Ectodermal cell (in vitro differentiated cells): Measurements from ENCODE around the gene ANKRD6.

ENCODE experiments used
- H3K27ac ChIP-seq: 2 replicates; pipeline ENCODE4 v1.7.0; 2013; ENCODE audit warnings: mild to moderate bottlenecking, low read depth, low read length; ENCODE audit not compliant: insufficient read depth, poor library complexity, severe bottlenecking
- H3K27me3 ChIP-seq: 2 replicates; pipeline ENCODE4 v1.7.0; 2013; ENCODE audit warnings: mild to moderate bottlenecking, low read length; ENCODE audit not compliant: insufficient read depth, control insufficient read depth, poor library complexity, severe bottlenecking
- H3K36me3 ChIP-seq: one replicate; pipeline ENCODE4 v1.7.0; 2013; ENCODE audit warnings: low read length; ENCODE audit not compliant: control insufficient read depth, insufficient read depth
- H3K4me1 ChIP-seq: one replicate; pipeline ENCODE4 v1.7.0; 2013; ENCODE audit warnings: low read length; ENCODE audit not compliant: control insufficient read depth, insufficient read depth
- H3K4me3 ChIP-seq: 2 replicates; pipeline ENCODE4 v1.7.0; 2013; ENCODE audit warnings: low read depth, low read length, control low read depth; ENCODE audit not compliant: insufficient read depth
- H3K9me3 ChIP-seq: 2 replicates; pipeline ENCODE4 v1.7.0; 2013; ENCODE audit warnings: mild to moderate bottlenecking, low read length, moderate library complexity; ENCODE audit not compliant: control insufficient read depth
- WGBS, 2 experiments: methylation state at CpG; one replicate each; pipeline ENCODE4 v1.1.7; 2013; ENCODE audit warnings: missing lambda C conversion rate in 2 of 2; 5-methylcytosine and 5-hydroxymethylcytosine counted together

Gene ANKRD6

DNA sequence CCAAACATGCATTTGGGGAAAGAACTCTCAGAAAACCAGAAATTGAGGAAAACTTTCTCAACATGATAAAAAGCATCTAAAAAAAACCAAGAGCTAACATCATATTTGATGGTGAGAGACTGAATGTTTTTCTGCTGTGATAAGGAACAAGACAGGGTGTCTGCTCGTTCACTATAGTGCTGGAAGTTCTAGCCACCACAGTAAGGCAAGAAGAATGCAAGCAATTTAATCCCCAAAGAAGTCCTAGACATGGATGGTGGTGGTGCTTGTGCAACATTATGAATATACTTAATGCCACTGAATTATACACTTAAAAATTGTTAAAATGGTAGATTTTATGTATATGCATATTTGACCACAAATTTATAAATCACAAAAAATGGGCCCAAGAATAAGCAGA, 152.2 kb downstream of the ANKRD6 start:
- Histone ChIP-seq H3K27ac (no peak overlapping the region), H3K36me3 (no peaks in the 10 kb centered on the region), H3K9me3 (no peaks in the 10 kb centered on the region), H3K4me3 (no peak overlapping the region), H3K4me1 (peaks cover 4% of the 10 kb centered on the region), H3K27me3 (no peaks in the 10 kb centered on the region)
- 82 to 90% methylated on average over 1 of the region's 1 CpG for WGBS, 2 experiments

- no peaks in the 10 kb centered on the region for H3K9me3 ChIP-seq
- H3K4me3 ChIP-seq = no peak overlapping the region
- H3K4me1 ChIP-seq = no peaks in the 10 kb centered on the region
- H3K27ac ChIP-seq = no peak overlapping the region
- H3K27me3 ChIP-seq = no peaks in the 10 kb centered on the region
- 73 to 79% methylated on average over 7 of the region's 7 CpGs for WGBS, 2 experiments
- H3K36me3 ChIP-seq = no peaks in the 10 kb centered on the region
Observed at GRCh38 chr6:89589297-89590025, 156.5 kb downstream of the ANKRD6 start.

DNA sequence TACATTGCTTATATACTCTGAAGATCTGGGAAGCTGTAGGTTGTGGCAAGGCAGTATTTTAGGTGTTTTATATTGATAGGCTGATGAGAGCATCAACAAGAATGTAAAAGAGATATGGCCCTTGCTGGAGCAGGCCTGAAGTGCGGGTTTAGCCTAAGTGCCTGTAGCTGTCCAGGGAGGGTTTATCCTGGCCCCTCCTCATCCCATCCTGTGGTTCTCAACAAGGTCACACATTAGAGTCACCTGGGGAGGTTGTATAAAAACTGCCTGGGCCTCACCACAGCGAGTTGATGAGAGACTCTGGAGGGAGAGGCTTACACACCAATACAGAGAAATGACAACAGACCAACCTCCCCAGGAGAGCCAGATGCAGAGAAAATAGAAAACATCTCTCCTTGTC, 157.2 kb downstream of the ANKRD6 start:
- no peaks in the 10 kb centered on the region for H3K9me3 ChIP-seq
- no peaks in the 10 kb centered on the region for H3K4me1 ChIP-seq
- no peaks in the 10 kb centered on the region for H3K36me3 ChIP-seq
- no peak overlapping the region for H3K4me3 ChIP-seq
- 87 to 91% methylated on average over 2 of the region's 2 CpGs for WGBS, 2 experiments
- no peaks in the 10 kb centered on the region for H3K27me3 ChIP-seq
- no peak overlapping the region for H3K27ac ChIP-seq

DNA sequence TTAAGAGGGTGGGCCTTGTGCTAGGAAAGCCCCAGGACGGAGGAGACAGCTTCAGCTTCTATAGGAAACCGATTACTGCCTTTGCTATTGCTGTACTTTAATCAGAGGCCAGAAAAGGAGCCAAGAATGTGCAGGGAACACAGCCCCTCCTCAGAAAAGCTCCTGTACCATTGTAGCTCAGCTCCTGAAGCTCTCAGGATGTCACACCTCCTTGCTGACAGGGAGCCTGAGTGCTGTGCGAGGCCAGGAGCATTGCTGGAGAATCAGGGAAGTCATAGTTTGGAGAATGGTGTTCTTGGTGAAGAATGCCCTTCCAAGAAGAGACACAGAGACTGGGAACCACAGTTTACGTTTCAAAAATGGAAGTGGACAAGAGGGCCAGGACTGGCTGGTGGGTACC, 158.8 kb downstream of the ANKRD6 start:
- no peaks in the 10 kb centered on the region for H3K36me3 ChIP-seq
- H3K27me3 ChIP-seq = no peaks in the 10 kb centered on the region
- H3K4me1 ChIP-seq = no peaks in the 10 kb centered on the region
- no peaks in the 10 kb centered on the region for H3K9me3 ChIP-seq
- 92 to 94% methylated on average over 4 of the region's 4 CpGs for WGBS, 2 experiments
- H3K27ac ChIP-seq = no peak overlapping the region
- no peak overlapping the region for H3K4me3 ChIP-seq

- H3K36me3 ChIP-seq = no peaks in the 10 kb centered on the region
- no peaks in the 10 kb centered on the region for H3K4me1 ChIP-seq
- no peaks in the 10 kb centered on the region for H3K27me3 ChIP-seq
- WGBS, 2 experiments = 94 to 100% methylated on average over 2 of the region's 2 CpGs
- H3K27ac ChIP-seq = no peak overlapping the region
- H3K4me3 ChIP-seq = no peak overlapping the region
- no peaks in the 10 kb centered on the region for H3K9me3 ChIP-seq
Observed at GRCh38 chr6:89596056-89596455, 163.1 kb downstream of the ANKRD6 start.

DNA sequence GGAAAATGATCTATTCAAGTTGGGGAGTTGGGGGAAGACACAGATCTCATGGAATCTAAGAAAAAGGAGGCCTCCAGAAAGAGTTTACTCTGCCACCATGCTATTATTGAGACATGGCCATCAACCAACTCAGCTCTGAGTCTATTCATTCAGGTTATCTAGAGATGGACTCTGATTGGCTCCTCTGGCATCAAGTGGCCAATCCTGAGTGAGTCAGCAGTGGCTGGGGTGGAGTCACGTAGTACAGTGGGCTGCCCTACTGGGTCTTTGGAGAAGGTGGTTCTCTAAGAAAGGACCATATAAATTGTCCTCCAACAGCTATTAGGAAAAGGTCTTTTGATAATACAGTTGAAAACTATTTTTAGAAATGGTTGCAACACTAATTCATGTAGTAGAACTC, 163.5 kb downstream of the ANKRD6 start:
- Histone ChIP-seq H3K27ac (no peak overlapping the region), H3K4me3 (no peak overlapping the region), H3K36me3 (no peaks in the 10 kb centered on the region), H3K9me3 (no peaks in the 10 kb centered on the region), H3K27me3 (no peaks in the 10 kb centered on the region), H3K4me1 (no peaks in the 10 kb centered on the region)
- 85 to 97% methylated on average over 1 of the region's 1 CpG for WGBS, 2 experiments

DNA sequence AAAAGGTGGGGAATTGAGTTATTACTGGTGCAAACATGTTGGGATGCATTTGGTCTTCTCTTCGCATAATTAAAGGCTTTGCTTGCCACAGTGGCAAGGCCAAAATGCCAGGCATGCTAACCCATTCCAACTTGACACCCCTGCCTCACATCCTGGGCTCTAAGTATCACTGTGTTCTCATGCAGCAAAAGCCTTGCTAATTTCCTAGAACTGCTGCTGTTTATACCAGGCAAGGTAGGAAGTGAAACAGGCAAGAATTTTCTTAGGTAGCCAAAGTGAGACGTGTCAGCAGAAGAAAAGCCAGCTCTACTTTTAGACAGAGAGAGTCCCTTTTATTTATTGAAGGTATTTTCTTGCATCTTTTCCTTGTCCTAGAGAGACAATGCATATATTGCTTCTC, 164.4 kb downstream of the ANKRD6 start:
- WGBS, 2 experiments = 76 to 77% methylated on average over 2 of the region's 2 CpGs
- no peak overlapping the region for H3K4me3 ChIP-seq
- H3K27ac ChIP-seq = no peak overlapping the region
- no peaks in the 10 kb centered on the region for H3K27me3 ChIP-seq
- H3K36me3 ChIP-seq = no peaks in the 10 kb centered on the region
- no peaks in the 10 kb centered on the region for H3K9me3 ChIP-seq
- no peaks in the 10 kb centered on the region for H3K4me1 ChIP-seq

DNA sequence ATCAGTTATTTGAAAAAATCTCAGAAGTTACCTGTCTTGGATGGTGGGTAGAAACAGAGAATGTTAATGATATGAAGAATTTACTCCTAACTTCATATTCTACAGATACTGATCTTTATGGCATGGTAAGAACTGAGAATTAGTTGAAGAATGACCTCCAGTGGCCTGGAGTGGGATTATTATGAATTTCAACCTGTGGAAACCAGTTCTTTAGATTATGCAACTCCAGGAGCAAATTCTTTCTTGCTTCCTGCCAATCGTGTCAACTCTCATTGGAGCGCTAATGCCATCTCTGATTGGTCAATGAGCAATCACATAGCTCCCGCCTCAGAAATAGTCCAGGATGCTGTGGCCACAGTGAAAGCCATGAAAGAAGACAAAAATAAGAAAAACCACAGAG, 165.0 kb downstream of the ANKRD6 start:
- Histone ChIP-seq H3K27me3 (no peaks in the 10 kb centered on the region), H3K4me1 (no peaks in the 10 kb centered on the region), H3K9me3 (no peaks in the 10 kb centered on the region), H3K27ac (no peak overlapping the region), H3K36me3 (no peaks in the 10 kb centered on the region), H3K4me3 (no peak overlapping the region)
- 70 to 71% methylated on average over 3 of the region's 3 CpGs for WGBS, 2 experiments

- Histone ChIP-seq H3K9me3 (no peaks in the 10 kb centered on the region), H3K27me3 (no peaks in the 10 kb centered on the region), H3K4me3 (no peak overlapping the region), H3K36me3 (no peaks in the 10 kb centered on the region), H3K4me1 (no peaks in the 10 kb centered on the region), H3K27ac (no peak overlapping the region)
- 88 to 93% methylated on average over 7 of the region's 7 CpGs for WGBS, 2 experiments
Observed at GRCh38 chr6:89599727-89600126, 166.8 kb downstream of the ANKRD6 start.

DNA sequence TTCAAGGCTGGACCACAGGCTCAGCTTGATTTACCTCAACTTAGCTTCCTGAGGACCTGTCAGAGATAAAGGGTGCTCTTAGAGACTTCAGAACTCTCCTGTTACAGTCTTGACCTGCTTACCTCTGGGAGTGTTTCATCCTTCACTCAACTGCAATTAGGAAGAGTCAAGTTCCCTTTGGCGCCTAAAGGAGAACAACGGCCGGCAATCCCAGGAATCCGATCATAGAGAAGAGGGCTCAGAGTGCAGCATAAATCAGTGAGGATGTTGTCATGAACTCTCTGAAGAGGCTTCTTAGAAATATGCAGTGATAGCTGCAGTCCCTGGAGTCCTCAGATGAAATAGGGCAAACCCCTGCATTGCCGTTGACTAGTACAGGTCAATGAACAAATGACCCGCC, 169.2 kb downstream of the ANKRD6 start:
- 95 to 96% methylated on average over 6 of the region's 6 CpGs for WGBS, 2 experiments

GRCh38 chr6:89604653-89605052, 171.7 kb downstream of the ANKRD6 start:
- WGBS, 2 experiments = 72 to 77% methylated on average over 4 to 5 of the region's 5 CpGs
- H3K36me3 ChIP-seq = no peaks in the 10 kb centered on the region

More for the DNA sequence above, 169.2 kb downstream of the ANKRD6 start:
- Histone ChIP-seq H3K36me3 (no peaks in the 10 kb centered on the region), H3K4me3 (no peak overlapping the region), H3K9me3 (no peaks in the 10 kb centered on the region), H3K4me1 (no peaks in the 10 kb centered on the region), H3K27ac (no peak overlapping the region), H3K27me3 (no peaks in the 10 kb centered on the region)

More at GRCh38 chr6:89604653-89605052, 171.7 kb downstream of the ANKRD6 start:
- Histone ChIP-seq H3K27me3 (no peaks in the 10 kb centered on the region), H3K4me3 (no peak overlapping the region), H3K27ac (no peak overlapping the region), H3K9me3 (no peaks in the 10 kb centered on the region), H3K4me1 (no peaks in the 10 kb centered on the region)
